DOHH2 (cell line): Measurements from ENCODE around the gene CARD11.

ENCODE experiments used
- CTCF ChIP-seq: fragments of 200-600 bp; sonication (generic); IDR thresholded peaks from one replicate; pipeline ENCODE4 v1.5.1; 2014; ENCODE audit warnings: antibody characterized with exemption, mild to moderate bottlenecking, low read depth, low read length; ENCODE audit not compliant: poor library complexity, severe bottlenecking
- EZH2phosphoT487 ChIP-seq: fragments of 200-600 bp; sonication (generic); IDR thresholded peaks from 2 replicates; pipeline ENCODE4 v1.6.1; 2017; ENCODE audit warnings: borderline replicate concordance, mild to moderate bottlenecking, antibody characterized with exemption, low read length, moderate library complexity, mixed read lengths

- TF ChIP-seq CTCF (no peak), EZH2phosphoT487 (no peak)
Measured at GRCh38 chr7:2930310-2931033, 113.2 kb downstream of the CARD11 start.
